ENCODE measurements around the gene TMEM33.

The TMEM33 gene

GRCh38 chr4:41939016-41939626, 3.9 kb downstream of the TMEM33 start:
- no peak for DNase-seq (ENCODE audit: low read depth in 2 of 2)

- DNase-seq (ENCODE audit: low read depth in 2 of 2) = no peak
These were observed 5.6 kb downstream of the TMEM33 start for GRCh38 chr4:41940834-41941233.

GRCh38 chr4:41943506-41943905, 8.3 kb downstream of the TMEM33 start:
- DNase-seq (ENCODE audit: low read depth in 2 of 2) = no peak

- DNase-seq (ENCODE audit: low read depth in 2 of 2) = no peak
These were observed 8.9 kb downstream of the TMEM33 start for GRCh38 chr4:41944089-41944488.

GRCh38 chr4:41949531-41949930, 14.3 kb downstream of the TMEM33 start:
- no peak for DNase-seq (ENCODE audit: low read depth in 2 of 2)

- DNase-seq (ENCODE audit: low read depth in 2 of 2) = no peak
These were observed 22.4 kb downstream of the TMEM33 start for GRCh38 chr4:41957634-41958033.

- DNase-seq (ENCODE audit: low read depth in 2 of 2) = no peak
These were observed 27.9 kb downstream of the TMEM33 start for GRCh38 chr4:41963105-41963504.

GRCh38 chr4:41964401-41964800, 29.2 kb downstream of the TMEM33 start:
- DNase-seq (ENCODE audit: low read depth in 2 of 2) = no peak

- no peak for DNase-seq (ENCODE audit: low read depth in 2 of 2)
These were observed 32.2 kb downstream of the TMEM33 start for GRCh38 chr4:41967392-41967791.

- DNase-seq (ENCODE audit: low read depth in 2 of 2) = no peak
These were observed 34.4 kb downstream of the TMEM33 start for GRCh38 chr4:41969671-41970070.

GRCh38 chr4:41975341-41975740, 40.1 kb downstream of the TMEM33 start:
- DNase-seq (ENCODE audit: low read depth in 2 of 2) = no peak

GRCh38 chr4:41976775-41977516, 41.7 kb downstream of the TMEM33 start:
- no peak for DNase-seq (ENCODE audit: low read depth in 2 of 2)

- DNase-seq (ENCODE audit: low read depth in 2 of 2) = no peak
These were observed 42.5 kb downstream of the TMEM33 start for GRCh38 chr4:41977709-41978108.

- no peak for DNase-seq (ENCODE audit: low read depth in 2 of 2)
These were observed 46.2 kb downstream of the TMEM33 start, which contains the start of gene DCAF4L1 for GRCh38 chr4:41981456-41981855. Gene DCAF4L1 (plus strand): TSS chr4:41981756. CDS start chr4:41981793, 37 bp downstream.

GRCh38 chr4:41982716-41983115, 47.5 kb downstream of the TMEM33 start:
- DNase-seq (ENCODE audit: low read depth in 2 of 2) = no peak

GRCh38 chr4:41985151-41985550, 49.9 kb downstream of the TMEM33 start:
- DNase-seq (ENCODE audit: low read depth in 2 of 2) = no peak

- no peak for DNase-seq (ENCODE audit: low read depth in 2 of 2)
These were observed 54.8 kb downstream of the TMEM33 start for GRCh38 chr4:41989994-41990364.

- peak; percentile 80 to 82 for DNase-seq (ENCODE audit: low read depth in 2 of 2)
These were observed 55.3 kb downstream of the TMEM33 start, which contains the start of gene SLC30A9 for GRCh38 chr4:41990365-41991111. Gene SLC30A9 (plus strand): TSS chr4:41990530. CDS start chr4:41990652, 122 bp downstream.

- DNase-seq (ENCODE audit: low read depth in 2 of 2) = no peak
These were observed 56.9 kb downstream of the TMEM33 start for GRCh38 chr4:41991916-41992767.

GRCh38 chr4:41992967-41993857, 58.0 kb downstream of the TMEM33 start:
- no peak for DNase-seq (ENCODE audit: low read depth in 2 of 2)
